ENCODE results near the gene SPOCK1.
"Not testable (repeated sequence)": the region's sequence is repeated elsewhere in the genome, so short reads cannot be mapped to it uniquely, and the experiment has no call there.

SPOCK1 gene

DNA sequence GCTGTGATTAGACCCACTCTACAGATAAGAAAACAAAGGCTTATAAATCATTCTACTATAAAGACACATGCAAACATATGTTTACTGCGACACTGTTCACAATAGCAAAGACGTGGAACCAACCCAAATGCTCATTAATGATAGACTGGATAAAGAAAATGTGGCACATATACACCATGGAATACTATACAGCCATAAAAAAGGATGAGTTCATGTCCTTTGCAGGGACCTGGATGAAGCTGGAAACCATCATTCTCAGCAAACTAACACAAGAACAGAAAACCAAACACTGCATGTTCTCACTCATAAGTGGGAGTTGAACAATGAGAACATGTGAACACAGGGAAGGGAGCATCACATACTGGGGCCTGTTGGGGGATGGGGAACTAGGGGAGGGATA lies 240.0 kb downstream of the SPOCK1 start:
- not testable (repeated sequence) for DNase-seq

DNA sequence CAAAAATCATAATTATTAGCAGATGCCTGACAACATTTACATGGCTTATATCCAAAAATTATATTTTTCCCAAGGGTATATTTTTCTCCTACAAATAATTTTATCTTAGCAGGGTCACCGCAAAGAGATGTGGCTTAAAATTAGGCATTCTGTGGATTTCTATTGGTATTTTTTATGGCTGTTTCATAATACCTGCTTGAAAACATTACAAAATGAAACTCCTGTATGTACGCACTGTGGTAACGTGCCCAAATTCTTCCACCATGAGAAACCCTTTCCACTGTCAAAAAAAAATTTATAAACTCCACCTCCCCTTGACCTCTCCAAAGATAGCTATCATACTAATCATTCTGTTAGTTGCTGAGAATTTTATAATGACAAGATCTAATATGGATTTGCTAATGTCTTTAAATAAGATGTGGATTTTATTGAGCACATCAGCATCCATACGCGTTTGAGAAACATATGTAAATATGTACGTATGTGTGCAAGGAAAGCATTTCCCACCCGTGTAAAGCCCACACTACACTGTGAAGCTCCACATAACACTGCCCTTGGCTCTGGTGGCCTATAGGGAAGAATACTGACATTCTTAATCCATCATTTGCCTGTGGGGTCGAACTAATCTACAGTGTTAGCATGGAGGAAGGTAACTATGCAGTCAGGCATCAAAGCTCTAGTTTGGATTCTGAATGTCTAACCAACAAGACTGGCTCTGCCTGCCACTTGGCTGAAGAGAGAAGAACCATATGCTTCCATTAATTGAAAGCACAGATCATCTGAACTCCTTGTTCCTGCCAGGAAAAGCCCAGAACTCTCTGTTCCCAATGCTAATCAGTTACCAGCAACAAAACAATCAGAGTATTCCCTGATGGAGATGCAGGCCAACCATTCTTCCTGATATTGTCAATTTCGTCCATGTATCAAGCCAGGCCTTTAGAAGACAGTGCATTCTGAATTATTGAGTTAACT lies 244.7 kb downstream of the SPOCK1 start:
- no peak for DNase-seq

DNA sequence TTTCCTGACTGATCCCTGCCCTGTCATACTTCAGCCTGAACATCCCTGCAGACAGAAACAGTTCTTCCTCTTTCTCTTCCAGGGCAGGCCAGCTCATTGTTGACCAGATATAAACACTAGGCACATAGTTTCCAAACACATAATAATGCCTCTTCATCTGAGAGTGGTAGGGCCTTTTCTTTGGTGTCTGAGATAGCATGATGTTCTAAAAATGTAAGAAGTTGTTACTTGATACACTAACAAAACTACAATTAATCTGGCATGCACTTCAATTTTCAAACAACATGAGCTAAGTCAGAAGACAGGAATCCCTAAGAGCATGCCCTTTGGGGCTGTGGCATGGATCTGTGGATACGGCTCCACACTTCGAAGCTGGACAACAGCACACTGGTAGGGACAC lies 246.6 kb downstream of the SPOCK1 start:
- no peak for DNase-seq

DNA sequence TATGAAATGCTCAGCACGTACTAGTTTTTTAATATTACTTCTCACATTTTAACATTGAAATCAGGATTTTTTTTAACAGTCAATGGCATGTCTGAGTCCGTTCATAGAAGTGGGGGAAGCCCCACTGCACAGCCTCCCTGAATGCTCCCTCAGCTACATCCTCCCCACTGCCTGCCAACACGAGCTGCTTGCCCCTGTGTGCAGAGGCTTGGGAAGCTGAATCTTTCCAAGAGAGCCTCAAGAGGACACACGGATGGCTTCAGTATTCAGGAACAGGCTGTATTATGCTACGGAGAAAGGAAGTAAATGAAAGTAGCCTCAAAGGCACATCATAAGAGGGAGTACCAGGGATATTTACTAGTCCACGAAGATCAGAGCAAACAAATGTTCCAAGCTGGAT lies 248.7 kb downstream of the SPOCK1 start:
- DNase-seq, result no peak

DNA sequence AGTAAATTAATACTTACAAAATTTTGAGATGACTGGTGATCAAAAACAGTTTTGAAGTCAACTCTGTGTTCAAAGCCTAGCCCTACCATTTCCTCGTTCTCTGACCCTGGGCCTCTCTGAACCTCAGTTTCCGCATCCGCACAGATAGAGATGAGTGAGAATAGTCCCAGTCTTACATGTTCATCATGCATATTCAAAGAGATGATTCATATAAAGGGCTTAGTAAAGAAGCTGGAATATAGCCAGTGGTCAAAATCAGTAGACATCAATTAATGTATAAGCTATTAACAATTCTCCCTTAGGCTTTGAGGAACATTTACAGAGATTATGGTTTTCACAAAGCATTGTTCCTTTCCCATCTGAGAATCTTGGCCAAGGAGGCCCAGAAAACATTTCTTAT lies 250.6 kb downstream of the SPOCK1 start:
- DNase-seq, result no peak

DNA sequence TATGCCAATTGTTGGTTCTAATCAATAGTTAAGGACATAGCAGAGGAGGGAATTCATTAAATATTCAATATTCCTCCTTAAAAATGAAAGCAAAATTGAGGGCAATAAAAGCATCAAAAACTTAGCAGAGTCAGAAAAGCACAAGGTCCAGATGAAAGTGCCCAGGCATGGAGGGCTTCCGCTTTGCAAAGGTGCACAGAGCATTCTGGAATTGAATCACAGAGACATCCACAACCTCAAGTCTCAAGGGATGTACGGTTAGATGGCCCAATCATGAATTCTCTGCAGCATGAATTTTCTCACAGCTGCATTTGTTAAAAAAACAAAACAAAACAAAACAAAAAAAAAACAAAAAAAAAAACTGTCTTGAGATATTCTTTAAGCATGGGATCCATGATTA lies 253.7 kb downstream of the SPOCK1 start:
- no peak for DNase-seq

DNA sequence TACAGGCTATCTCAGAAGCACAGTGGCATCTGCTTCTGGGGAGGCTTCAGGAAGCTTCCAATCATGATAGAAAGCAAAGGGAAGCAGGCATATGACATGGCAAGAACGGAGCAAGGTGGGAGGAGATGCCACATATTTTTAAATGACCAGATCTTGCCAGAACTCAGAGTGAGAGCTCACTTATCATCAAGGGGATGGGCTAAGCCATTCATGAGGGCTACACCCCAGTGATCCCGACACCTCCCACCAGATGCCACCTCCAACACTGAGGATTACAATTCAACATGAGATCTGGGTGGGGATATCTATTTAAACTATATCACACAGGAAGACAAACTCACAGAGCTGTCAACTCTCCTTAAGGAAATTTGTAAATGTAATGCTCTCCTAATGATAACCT lies 258.8 kb downstream of the SPOCK1 start:
- DNase-seq, result no peak

DNA sequence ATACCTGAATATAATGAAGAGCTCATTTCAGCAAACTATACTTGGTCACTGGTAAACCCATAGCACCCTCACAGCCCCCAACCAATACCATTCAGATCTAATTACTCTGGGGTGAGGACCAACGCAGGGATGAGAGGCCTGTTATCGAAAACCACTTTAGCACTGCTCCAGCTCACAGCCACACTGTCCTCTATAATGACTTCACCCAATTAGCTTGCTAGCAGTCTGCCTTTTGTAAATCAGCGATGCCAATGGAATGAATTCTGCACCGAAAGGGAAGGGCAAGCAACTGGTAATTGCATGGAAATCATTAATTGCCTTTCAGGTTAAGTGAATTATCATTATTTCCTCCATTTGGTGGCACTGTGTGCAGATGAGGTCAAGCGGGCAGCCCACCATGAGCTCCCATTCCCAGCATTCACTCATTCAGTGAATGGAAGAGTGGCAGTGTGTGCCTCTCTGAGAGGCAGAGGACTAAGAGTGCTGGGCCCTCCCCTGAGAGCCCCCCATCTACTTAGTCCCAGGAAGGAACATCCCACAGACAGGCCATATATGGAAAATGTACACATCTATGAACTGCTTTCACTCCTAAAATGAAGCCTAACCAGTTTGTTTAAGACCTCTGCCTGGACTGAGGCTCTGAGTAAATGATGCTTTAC lies 262.1 kb downstream of the SPOCK1 start:
- DNase-seq, result no peak

DNA sequence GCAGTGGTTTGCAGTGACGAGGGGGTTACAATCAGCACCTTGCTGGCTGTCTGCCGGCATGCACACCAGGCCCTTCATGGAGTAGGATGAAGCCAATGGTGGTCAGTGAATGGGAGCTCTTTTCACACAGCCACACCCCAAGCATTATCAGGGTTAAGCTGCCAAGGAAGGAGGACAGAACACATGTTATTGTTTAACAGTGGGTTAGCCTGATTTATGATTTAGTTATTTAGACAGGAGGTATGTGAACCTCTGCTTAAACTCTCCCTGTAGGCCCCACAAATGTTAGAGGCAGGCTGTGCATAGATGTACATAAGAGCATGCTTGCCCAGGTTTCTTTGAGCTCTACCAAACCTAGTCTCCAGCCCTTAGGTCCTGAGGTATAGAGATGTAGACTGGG lies 262.9 kb downstream of the SPOCK1 start:
- no peak for DNase-seq

DNA sequence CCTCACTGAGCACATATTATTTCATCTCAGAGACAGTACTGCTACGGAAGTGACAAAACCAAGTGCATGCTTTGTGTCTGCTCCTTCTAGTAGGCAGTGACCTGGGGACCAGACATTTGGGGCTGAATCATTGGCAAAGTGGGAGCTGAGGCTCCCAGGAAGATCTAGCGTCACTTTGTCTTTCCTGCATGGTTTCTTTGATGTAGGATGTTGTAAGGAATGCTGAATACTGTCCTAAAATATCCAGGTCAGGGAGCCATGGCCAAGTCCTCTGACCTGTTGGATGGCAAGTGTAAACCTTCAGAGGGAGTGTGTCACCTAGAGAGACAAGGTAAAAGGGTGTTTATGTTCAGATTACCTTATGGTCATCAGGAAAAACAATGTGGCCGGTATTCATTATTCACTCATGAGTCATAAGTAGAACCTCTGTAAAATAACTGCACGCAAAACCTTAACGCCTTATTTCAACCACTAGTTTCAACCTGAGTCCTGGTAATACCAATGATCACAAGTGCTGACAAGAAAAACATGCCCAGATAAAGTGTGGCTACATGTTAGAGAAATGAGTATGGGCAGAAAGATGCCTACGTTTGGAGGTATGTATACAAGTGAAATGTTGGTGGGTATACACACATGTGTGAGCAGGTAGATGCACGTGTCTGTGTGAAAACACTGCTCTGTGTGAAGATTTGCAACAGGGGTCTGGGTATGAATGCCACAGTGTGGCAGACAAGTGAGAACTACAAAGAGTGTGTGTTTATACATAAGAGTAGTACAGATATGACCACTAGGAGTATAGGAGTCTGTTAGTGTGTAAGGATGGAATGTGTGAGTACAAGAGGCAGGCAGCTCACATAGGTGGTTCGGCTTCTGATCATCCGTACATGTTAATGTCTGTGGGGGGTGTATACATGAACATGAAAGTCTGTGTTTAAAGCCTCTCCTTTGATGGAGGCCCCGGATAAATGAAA lies 263.9 kb downstream of the SPOCK1 start:
- no peak for DNase-seq

DNA sequence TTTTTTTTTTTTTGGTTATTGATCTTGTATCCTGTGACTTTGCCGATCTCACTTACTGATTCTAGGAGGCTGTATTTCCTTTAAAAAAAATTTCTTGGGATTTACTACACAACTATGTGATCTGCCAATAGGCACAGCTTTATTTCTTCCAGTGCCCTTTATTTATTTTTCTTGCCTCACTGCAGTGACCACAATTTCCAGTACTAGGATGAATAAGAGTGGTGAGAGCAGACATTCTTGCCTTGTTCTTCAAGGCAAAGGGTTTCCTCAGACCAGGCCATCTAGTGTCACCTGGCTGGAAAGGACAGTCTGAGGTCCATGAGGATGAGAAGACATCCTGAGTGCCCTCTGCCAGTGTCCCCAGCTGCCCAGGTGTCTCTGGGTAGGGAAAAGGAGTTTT lies 265.4 kb downstream of the SPOCK1 start:
- DNase-seq, result no peak

DNA sequence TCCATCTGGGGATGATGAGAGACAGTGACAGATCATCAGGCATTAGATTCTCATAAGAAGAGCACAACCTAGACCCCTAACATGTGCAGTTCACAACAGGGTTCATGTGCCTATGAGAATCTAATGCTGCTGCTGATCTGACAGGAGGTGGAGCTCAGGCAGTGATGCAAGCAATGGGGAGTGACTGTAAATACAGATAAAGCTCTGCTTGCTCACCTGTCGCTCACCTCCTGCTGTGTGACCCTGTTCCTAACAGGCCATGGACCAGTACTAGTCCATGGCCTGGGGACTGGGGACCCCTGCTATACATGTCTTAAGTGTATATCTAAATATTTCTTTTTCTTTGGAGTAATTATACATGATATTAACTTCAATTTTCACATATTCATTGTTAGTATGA lies 265.8 kb downstream of the SPOCK1 start:
- not testable (repeated sequence) for DNase-seq

DNA sequence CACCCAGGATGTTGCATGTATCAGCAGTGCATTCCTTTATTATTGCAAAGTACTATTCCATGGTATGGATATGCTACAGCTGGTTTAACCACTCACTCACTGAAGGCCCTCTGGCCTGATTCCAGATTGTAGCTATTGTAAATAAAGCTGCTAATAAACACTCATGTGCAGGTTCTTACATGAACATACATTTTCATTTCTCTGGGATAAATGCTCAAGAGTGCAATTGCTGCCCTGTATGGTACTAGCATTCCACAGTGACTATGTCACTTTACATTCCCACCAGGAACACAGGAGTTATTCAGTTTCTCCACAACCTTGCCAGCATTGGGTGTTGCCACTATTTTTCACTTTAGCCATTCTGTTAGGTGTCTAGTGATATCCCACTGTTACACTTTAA lies 267.6 kb downstream of the SPOCK1 start:
- no peak for DNase-seq

DNA sequence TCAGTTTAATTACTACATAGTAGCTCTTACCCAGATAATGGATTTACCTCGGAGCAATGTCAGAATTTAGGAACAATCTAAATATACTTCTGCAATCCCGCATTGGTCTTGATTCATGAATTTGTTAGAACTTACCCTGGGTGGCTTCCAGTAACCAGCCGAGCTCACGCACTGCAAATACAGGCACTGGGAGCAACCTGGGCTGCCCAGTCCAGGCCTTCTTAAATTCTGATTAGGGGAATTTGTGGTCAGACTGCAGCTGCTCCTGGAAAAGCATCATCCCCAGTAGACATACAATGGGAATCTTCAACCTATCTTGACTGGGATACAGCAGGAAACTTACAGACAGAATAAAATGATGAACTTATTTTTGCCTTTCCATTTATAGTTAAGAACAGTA lies 270.3 kb downstream of the SPOCK1 start:
- DNase-seq, result no peak

DNA sequence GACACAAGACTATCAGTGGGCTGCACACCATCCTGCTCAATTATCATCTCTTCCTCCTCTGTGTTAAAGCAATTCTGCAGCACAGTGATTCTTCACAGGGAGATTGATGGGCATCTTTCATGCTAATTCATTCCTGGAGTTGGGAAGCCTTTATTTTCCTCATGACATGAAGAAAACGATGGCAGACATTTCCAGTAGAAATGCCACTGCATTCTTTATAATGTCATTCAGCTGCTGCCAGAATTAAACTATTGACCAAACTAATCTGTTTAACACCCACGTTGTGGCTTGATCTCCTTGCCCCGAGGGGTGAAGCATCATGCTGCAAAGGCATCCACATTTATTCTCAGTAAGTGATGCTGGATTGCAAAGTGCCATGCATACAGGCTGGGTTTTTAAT lies 273.0 kb downstream of the SPOCK1 start:
- no peak for DNase-seq

DNA sequence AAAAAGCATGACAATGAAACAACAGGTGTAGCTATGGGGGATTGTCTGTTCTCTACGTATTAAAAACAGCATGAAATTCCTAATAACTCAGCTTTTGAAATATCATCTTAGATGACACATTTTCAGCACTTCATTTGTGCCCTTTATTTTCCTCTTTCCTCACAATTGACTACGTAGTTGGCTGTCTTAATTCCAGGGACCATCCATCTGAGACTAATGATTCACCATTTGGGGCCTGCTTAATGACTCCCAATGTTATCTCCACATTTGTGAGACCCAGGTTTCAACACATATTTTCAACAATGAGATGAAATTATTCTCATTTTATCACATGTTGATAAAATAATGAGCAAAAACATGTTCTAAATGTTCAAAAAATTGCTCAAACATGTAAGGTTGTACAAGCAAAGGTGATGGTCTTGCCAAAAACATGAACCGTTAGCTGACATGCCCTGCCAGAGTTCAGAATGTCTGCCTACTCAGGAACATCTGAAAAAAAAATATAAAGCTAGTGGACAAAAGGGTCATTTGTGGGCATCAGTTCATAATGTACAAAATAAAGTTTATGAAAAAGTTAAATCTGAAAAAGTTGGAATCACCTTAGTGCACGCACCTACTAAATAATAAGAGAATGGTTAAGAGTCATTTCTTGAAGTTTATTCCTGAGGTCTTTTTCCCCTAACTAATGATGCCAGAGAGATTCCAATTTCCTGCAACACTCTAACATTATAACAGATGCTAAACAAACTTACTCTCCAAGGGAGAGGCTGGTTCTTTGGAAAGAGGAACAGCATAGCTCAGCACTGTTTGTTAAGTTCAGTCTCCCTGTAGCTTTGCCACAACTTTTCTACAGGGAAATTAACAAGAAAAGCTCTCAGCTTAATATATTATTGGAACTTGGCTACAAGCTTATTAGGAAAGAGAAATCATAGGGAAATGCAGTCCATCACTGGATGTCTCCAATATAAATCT lies 275.5 kb downstream of the SPOCK1 start:
- DNase-seq, result no peak

DNA sequence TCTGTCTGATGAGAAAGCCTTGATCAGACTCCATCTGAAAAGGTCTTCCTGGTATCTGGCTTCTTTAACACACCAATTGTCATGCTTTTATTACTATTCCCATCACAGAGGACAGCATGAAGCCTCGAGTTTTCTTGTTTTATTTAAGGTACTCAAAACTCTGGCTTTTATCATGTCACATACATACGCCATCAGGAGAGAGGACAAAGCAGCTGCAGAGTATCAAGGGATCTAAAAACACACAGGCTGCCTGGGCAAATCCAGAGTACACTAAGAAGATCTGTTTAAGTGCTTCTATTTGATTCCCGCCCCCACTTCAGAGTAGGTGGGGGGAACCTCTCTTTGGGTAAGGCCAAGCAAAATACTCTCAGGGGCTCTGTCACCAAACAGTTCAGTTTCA lies 277.2 kb downstream of the SPOCK1 start:
- no peak for DNase-seq

DNA sequence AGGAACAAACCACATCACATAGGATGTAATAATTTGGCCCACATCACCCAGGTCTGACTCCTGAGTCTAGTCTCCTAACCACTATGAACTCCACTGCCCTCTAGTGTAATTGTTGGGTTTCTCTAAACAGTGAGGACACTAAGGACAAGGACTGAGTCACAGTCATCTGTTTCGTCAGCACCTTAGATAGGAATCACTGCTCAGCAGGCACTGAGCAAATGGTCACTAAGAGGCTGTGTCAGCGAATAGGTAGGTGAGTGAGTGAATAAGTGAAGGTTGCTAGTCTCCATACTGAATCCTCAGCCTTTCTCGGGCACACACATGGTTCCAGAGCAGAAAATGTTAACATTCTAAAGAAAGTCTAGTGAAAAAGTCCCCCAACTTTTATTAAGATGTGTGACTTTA lies 278.6 kb downstream of the SPOCK1 start:
- DNase-seq, result no peak

DNA sequence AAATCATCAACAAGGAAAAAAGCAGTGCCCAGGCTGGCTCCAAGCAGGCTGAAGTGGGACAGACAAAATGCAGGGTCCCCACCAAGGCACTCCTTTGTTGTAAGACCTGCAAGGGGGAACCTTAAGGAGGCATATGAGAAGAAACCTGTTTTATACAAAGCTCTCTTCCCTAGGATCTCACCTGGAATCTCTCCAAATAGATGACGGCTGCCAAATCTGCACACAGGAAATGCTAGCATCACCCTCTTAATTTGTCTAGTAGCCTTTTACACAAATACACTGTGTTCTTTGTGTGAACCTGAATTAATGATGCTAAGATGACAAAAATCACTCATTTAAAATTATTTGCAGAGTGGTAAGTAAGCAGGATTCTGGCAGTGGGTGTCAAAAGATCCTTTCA lies 280.2 kb downstream of the SPOCK1 start:
- DNase-seq, result no peak

DNA sequence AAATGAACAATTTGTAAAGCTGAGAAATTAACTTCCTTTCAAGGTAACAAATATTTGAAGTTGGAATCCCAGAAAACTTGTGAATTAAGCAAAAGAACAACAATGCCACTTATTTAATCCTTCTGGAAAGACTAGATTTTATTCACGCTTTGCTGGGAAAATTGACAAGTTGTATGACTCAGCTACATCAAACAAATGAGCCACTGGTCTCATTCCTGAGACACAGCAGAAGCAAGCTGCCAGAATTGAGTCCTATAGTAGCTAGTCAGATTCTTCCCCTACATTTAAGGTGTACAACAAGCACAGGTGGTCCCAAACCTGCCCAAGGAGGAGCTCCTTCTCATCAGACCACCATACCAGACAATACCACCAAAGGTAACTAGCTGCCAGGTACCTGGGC lies 280.7 kb downstream of the SPOCK1 start:
- no peak for DNase-seq

DNA sequence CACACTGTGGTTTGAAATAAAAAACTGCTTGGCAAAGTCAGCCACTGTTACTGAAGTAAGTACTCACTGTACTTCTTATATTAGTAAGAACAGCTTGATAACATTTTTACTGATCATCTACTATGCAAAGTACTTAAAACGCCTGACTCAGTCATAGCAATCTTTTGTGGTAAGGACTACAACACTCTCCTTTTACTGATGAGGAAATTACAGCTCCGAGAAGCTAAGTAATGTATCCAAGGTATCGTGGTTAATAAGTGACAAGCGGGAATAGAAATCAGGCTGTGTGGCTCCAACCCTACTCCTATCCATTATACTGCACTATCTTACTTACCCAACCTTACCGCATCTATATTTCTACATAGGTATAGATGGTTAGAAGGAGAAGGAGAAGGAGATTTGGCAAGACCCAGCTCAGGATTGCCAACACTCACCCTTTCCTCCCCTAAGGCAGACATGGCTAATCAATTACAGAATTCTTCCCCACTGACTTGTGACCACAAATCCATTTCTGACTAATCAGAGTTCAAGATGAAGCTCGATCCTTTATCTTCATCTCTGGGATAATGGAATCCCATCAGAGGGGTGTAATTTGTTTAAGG lies 281.4 kb downstream of the SPOCK1 start:
- DNase-seq, result no peak
